LNCaP clone FGC (cell line): Measurements from ENCODE around the gene MYO1H.

Source experiments
- DNase-seq: peaks from one replicate; pipeline ENCODE4 v3.0.0-alpha.2; 2011; ENCODE audit warnings: low read depth
- H3K4me3 ChIP-seq: 2 replicates; pipeline ENCODE4 v1.5.1; 2011; ENCODE audit warnings: mild to moderate bottlenecking, low read depth, low read length, control low read depth
- CTCF ChIP-seq: IDR thresholded peaks from 2 replicates; pipeline ENCODE4 v1.5.1; 2012; ENCODE audit warnings: mild to moderate bottlenecking; ENCODE audit not compliant: control insufficient read depth, insufficient read depth; ENCODE audit errors: extremely low read depth

MYO1H gene

GRCh38 chr12:109345428-109345827, 2.3 kb upstream of the MYO1H start:
- DNase-seq: no peak
- no peak overlapping the region for H3K4me3 ChIP-seq
- no peak for TF ChIP-seq CTCF

GRCh38 chr12:109346920-109347319, 780 bp upstream of the MYO1H start:
- no peak overlapping the region for H3K4me3 ChIP-seq
- no peak for DNase-seq
- TF ChIP-seq CTCF: no peak

GRCh38 chr12:109352184-109352583, 4.5 kb downstream of the MYO1H start:
- no peak for DNase-seq
- TF ChIP-seq CTCF: no peak
- no peak overlapping the region for H3K4me3 ChIP-seq

GRCh38 chr12:109356577-109356976, 8.9 kb downstream of the MYO1H start:
- H3K4me3 ChIP-seq: no peak overlapping the region
- no peak for TF ChIP-seq CTCF
- no peak for DNase-seq

- no peak overlapping the region for H3K4me3 ChIP-seq
- no peak for TF ChIP-seq CTCF
- no peak for DNase-seq
These were observed 9.3 kb downstream of the MYO1H start for GRCh38 chr12:109357032-109357431.

GRCh38 chr12:109358154-109358869, 10.6 kb downstream of the MYO1H start:
- no peak overlapping the region for H3K4me3 ChIP-seq
- TF ChIP-seq CTCF: no peak
- no peak for DNase-seq

DNA sequence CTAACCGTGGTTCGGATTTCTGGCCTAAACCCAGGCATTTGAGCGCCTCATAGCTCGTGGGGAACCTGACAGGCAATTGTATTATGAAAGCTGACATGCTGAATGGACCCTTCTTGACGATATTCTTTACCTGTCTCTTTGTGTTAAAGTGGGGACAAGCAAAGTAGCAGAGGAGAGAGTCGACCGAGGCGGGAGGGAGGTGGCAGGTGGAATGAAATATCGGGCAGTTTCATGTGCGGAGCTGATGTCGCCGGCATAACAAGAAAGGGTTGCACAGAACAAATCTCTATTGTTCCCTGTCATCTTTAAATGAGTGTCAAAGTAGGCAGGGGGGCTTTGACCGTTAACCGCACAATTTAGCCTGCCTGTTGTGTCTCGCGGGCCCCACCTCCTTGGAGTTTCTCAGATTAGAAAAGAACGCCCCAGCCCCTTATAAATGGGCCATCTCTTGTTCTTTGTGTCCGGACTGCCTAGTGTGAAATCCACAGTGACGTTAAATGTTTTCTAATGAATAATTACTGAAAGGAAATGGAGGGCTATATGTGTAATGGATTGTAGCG, 11.5 kb downstream of the MYO1H start:
- DNase-seq: no peak
- TF ChIP-seq CTCF: no peak
- no peak overlapping the region for H3K4me3 ChIP-seq
